ENCODE results near the gene SF3B3.
"Not testable (repeated sequence)": the region's sequence is repeated elsewhere in the genome, so short reads cannot be mapped to it uniquely, and the experiment has no call there.

Gene SF3B3

GRCh38 chr16:70568601-70569237 is 45.1 kb downstream of the SF3B3 start:
- DNase-seq (ENCODE audit: low read depth): no peak

- no peak for DNase-seq (ENCODE audit: low read depth)
Observed at GRCh38 chr16:70569752-70570151, 46.1 kb downstream of the SF3B3 start.

GRCh38 chr16:70570967-70571570 is 47.5 kb downstream of the SF3B3 start:
- DNase-seq (ENCODE audit: low read depth): no peak

DNA sequence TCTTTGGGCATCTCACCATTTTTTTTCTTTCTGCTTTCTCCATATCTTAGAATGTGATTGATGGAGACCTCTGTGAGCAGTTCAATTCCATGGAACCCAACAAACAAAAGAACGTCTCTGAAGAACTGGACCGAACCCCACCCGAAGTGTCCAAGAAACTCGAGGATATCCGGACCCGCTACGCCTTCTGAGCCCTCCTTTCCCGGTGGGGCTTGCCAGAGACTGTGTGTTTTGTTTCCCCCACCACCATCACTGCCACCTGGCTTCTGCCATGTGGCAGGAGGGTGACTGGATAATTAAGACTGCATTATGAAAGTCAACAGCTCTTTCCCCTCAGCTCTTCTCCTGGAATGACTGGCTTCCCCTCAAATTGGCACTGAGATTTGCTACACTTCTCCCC is 48.0 kb downstream of the SF3B3 start:
- no peak for DNase-seq (ENCODE audit: low read depth)

GRCh38 chr16:70572050-70572925 is 48.7 kb downstream of the SF3B3 start:
- DNase-seq (ENCODE audit: low read depth): no peak

DNA sequence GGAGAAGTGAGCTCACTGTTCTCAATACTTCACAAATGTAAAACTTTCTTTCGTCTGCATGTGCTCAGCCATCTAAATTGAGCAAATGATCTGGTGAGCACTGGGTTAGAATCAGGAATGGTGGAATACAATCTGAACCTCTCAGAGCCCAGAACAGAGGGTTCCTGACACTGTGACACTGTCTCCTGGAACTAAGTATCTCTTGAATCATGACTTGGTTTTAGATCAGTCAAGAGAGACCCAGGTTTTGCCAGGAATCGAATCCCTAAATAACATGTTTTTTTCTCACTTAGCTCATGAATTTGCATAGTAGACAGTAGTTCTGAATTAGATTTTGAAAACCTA is 49.3 kb downstream of the SF3B3 start:
- DNase-seq (ENCODE audit: low read depth): no peak

DNA sequence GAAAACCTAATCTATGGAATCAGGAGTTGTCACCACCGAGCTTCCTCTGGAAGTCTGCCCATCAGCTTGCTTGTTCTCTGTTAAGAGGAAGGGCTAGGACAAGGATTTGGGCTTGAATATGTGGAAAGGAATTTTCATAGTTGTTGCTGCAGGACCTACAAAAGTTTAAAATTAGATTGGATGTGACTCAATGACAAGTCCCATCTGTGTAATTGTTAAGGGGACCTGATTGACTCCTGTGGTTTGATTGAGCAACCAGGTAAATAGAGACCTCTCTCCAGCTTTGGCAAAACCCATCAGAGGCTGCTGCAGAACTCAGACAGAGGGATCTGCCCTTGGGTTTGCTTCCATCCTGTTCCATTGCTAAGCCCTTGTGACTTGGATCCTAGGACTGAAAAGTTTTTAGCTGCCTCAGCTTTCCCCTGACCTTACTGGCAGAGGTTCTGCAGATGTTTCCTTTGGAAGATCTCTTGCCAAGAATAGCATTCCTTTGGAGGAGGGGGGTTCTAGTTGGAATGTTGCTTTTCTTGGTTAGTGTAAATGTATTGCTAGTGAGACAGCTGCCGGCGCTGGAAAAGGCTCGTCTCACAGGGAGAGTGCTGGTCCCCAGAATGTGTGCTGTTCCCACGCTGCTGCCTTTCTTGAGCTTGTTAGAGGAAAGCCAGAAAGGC is 50.0 kb downstream of the SF3B3 start:
- no peak for DNase-seq (ENCODE audit: low read depth)

- no peak for DNase-seq (ENCODE audit: low read depth)
Observed at GRCh38 chr16:70574595-70575271, 51.1 kb downstream of the SF3B3 start.

- no peak for DNase-seq (ENCODE audit: low read depth)
Observed at GRCh38 chr16:70575376-70575775, 51.8 kb downstream of the SF3B3 start.

DNA sequence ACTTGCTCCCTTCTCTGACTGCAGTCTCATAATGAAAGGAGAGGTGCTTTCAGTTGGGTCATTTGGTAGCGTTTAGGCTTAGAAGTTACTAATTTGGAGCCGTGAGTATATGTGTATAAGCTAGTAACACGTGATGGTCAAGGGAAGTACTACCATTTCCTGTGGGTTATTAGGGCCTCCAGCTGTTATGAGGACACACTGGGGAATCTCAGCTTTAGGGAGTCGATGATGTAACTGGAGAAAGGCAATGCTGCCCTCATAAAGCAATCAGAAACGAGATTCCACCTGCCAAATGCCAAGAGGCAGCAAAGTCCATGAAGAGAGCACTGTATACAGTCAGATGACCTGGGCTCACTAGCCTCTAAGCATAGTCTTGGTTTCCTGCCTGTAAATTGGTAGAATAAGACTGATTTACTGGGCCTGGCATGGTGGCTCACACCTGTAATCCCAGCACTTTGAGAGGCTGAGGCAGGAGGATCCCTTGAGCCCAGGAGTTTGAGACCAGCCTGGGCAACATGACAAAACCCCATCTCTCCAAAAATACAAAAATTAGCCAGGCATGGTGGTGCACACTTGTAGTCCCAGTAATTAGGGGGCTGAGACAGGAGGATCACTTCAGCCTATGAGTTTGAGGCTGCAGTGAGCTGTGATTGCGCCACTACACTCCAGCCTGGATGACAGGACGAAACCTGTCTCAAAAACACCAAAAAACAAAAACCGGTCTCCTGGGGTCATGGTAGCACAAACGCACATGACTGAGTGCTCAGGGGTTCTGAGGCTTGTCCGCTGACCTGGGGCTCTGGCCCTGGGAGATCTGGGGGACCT is 53.0 kb downstream of the SF3B3 start:
- DNase-seq (ENCODE audit: low read depth): no peak

DNA sequence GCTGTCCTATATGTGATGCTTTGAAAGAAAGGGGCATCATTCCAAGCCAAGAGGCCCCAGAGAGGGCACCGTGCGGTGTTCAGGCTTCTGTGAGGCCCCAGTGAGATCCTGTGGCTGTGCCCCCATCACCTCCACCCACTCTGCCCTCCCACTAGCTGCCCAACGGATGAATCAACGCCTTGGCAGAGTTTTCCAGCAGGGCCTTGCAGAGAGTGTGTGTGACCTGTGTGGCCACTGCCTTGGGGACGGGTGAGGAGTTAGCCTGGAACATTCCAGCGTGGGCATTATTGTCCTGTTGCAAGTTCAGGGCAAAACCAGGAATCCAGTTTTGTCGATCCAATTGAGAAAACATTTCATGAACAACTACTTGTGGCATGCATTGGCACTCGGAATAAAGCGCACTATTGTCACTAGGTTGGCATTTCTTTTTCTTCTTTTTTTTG is 53.7 kb downstream of the SF3B3 start:
- no peak for DNase-seq (ENCODE audit: low read depth)

DNA sequence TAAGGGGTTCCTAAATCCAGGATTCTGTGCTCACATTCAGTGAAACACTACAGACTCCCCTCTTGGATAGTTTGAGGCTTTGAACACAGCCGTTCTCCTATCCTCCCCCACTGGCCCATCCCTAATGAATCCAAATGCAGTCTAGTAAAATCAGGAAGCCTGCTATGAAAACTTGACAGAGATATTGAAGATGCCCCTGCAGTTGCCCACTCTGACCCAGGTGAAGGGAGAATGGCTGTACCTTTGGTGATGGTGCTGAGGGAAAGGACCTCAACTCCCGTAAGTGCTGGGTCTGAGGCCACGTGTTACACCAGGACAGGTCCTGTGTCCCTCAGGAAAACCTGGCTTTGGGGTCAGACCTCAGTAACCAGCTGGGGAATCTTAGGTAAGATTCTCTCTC is 54.4 kb downstream of the SF3B3 start:
- no peak for DNase-seq (ENCODE audit: low read depth)

GRCh38 chr16:70579248-70579647 is 55.6 kb downstream of the SF3B3 start:
- DNase-seq (ENCODE audit: low read depth): no peak

DNA sequence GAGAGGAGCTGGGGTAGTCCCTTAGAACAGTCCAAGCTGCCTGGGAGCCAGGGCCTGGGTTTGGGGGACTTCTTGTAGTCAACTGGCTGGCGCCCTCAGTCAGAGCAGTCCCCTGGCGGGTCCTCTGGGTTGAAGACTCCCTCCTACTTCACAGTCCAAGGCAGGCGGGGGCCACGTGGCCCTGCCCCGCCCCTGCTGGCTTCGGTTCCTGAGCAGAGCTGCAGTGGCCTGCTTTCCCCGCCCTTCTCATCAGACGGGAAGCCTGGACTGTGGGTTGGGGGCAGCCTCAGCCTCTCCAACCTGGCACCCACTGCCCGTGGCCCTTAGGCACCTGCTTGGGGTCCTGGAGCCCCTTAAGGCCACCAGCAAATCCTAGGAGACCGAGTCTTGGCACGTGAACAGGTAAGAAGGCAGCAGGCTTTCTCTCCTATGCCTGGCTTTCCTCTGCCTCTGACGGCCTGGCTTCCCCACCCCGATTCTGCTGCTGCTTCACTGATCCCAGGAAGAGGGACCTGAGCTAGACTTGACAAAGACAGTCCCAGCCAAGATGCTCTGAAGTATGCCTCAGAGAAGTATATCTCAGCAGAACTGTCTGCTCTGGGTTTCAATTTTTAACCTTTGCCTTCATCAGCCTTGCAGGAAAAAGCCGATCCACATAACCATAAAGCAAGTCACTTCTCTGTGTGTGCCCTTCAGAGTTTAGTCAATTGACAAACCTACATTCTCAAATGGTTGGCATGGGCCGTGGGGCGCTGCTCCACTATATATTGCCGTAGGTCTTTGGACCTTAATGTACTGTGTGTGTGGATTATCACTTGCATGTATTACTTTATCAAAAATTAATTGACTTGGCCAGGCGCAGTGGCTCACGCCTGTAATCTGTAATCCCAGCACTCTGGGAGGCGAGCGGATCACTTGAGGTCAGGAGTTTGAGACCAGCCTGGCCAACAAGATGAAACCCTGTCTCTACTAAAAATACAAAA is 56.3 kb downstream of the SF3B3 start:
- DNase-seq (ENCODE audit: low read depth): no peak

GRCh38 chr16:70582280-70582978 is 58.8 kb downstream of the SF3B3 start:
- DNase-seq (ENCODE audit: low read depth): no peak

GRCh38 chr16:70586731-70587130 is 63.1 kb downstream of the SF3B3 start:
- no peak for DNase-seq (ENCODE audit: low read depth)

- DNase-seq (ENCODE audit: low read depth): no peak
Observed at GRCh38 chr16:70588565-70588964, 64.9 kb downstream of the SF3B3 start.

DNA sequence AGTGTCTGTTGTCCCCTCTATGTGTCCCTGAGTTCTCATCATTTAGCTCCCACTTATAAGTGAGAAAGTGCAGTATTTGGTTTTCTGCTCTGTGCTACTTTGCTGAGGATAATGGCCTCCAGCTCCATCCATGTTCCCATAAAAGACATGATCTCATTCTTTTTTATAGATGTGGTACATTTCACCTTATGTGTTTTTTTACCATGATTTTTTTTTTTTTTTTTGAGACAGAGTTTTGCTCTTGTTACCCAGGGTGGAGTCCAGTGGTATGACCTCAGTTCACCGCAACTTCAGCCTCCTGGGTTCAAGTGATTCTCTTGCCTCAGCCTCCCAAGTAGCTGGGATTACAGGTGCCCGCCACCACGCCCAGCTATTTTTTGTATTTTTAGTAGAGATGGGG is 65.8 kb downstream of the SF3B3 start:
- not testable (repeated sequence) for DNase-seq (ENCODE audit: low read depth)

- no peak for DNase-seq (ENCODE audit: low read depth)
Observed at GRCh38 chr16:70589998-70590471, 66.4 kb downstream of the SF3B3 start.

Measured in activated T-helper 9 cell treated with anti-CD3 and anti-CD28 coated beads, Interleukin-2, amount 50 U/mL, for 16 hours (primary cell).